ENCODE data around the gene CDK17. TPM values are rescaled to one million over a fixed set of nuclear protein-coding genes. Genes with fewer than 3 reads are reported as not detected.
A peak's percentile ranks its signal among the peaks of the same experiment; 100 is the strongest.

Gene CDK17
- total RNA-seq, 4 donors from 2014 or later = 93.5 to 105 (median 102) TPM

GRCh38 chr12:96310067-96310466, 90.2 kb downstream of the CDK17 start:
- no peak for TF ChIP-seq POLR2A (IDR thresholded peaks at IDR 0.05)
- no peak for TF ChIP-seq CTCF (IDR thresholded peaks at IDR 0.05)
- H3K27me3 ChIP-seq = no peaks in the 10 kb centered on the region
- H3K9me3 ChIP-seq = no peaks in the 10 kb centered on the region
- intact Hi-C loops (cut with DNase I; ENCODE audit: low total_unique reads) = no loop called here
- DNase-seq = no peak
- H3K4me1 ChIP-seq = no peaks in the 10 kb centered on the region
- H3K36me3 ChIP-seq = no peaks in the 10 kb centered on the region
- no peak overlapping the region for H3K4me3 ChIP-seq
- no peak overlapping the region for H3K27ac ChIP-seq

DNA sequence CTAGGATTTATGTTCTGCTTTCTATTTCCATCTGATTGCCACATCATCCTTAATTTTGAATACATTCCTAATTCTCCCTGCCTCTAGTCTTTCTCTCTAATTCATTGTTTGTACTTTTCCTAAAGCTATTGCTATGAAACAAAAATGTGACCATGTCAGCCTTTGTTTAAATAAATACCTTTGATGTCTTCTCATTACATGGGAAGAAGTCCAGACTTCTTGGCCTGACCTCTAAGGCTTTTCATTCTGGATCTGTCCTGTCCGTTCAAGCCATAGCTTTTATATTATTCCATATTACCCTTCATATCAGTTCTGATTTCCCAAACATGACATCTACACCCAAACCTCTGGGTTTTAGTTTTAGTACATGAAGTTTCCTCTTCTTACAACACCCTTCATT, 91.4 kb downstream of the CDK17 start:
- Histone ChIP-seq H3K36me3 (no peaks in the 10 kb centered on the region), H3K9me3 (no peaks in the 10 kb centered on the region), H3K27ac (peak overlapping the region in 1 of 2 donors; percentile 22), H3K4me3 (no peak overlapping the region), H3K27me3 (no peaks in the 10 kb centered on the region), H3K4me1 (no peaks in the 10 kb centered on the region)
- intact Hi-C loops (cut with DNase I; ENCODE audit: low total_unique reads) = no loop called here
- TF ChIP-seq CTCF (IDR thresholded peaks at IDR 0.05) = no peak
- no peak for TF ChIP-seq POLR2A (IDR thresholded peaks at IDR 0.05)
- no peak for DNase-seq

DNA sequence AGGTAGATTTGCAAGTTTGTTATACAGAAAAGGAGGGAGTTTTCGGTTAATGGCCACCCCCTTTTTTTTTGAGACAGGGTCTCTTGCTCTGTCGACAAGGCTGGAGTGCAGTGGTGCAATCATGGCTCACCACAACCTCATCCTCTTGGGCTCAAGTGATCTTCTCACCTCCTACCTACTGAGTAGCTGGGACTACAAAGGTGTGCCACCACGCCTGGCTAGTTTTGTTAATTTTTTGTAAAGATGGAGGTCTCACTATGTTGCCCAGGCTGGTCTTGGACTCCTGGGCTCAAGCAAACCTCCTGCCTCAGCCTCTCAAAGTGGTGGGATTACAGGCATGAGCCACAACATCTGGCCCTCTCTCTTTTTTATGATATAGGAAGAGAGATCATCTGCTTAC, 94.6 kb downstream of the CDK17 start:
- intact Hi-C loops (cut with DNase I; ENCODE audit: low total_unique reads) = no loop called here
- H3K27ac ChIP-seq = no peak overlapping the region
- no peak for DNase-seq

GRCh38 chr12:96303653-96304052, 96.6 kb downstream of the CDK17 start:
- H3K27ac ChIP-seq = peak overlapping the region in 1 of 2 donors; percentile 22
- no peaks in the 10 kb centered on the region for H3K9me3 ChIP-seq
- H3K27me3 ChIP-seq = no peaks in the 10 kb centered on the region
- no peak overlapping the region for H3K4me3 ChIP-seq
- H3K4me1 ChIP-seq = no peaks in the 10 kb centered on the region
- no peak for TF ChIP-seq POLR2A (IDR thresholded peaks at IDR 0.05)
- no peak for TF ChIP-seq CTCF (IDR thresholded peaks at IDR 0.05)
- H3K36me3 ChIP-seq = no peaks in the 10 kb centered on the region
- intact Hi-C loops (cut with DNase I; ENCODE audit: low total_unique reads) = no loop called here
- DNase-seq = no peak

More for the DNA sequence above, 94.6 kb downstream of the CDK17 start:
- Histone ChIP-seq H3K36me3 (no peaks in the 10 kb centered on the region), H3K4me3 (no peak overlapping the region), H3K9me3 (no peaks in the 10 kb centered on the region), H3K27me3 (no peaks in the 10 kb centered on the region), H3K4me1 (no peaks in the 10 kb centered on the region)
- no peak for TF ChIP-seq CTCF (IDR thresholded peaks at IDR 0.05)
- TF ChIP-seq POLR2A (IDR thresholded peaks at IDR 0.05) = no peak

DNA sequence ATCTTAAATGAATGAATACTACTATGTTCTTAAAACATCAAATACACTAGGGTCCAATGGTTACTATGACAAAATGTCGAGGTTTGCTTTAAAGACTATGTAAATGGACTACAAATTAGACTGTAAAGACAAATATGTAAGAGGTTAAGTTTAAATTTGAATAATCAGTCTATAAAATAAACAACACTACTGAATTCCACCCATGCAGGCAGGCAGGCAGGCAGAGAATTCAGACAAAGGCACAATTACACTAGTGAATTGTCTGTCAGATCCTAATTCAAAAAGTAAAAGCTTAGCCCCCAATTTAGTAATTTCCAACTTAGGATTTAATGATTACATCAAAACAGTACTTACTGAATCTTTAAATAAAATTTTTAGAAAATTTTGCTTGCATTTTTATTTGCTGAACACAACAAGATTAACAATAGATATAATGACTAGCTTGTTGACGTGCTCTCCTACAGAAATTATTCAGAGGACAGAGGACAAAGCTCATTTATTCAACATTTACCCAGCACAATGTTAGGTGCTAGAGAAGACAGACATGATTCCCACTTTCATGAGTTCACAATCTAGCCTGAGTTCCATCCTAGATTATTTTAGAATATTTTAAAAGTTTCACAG, 97.4 kb downstream of the CDK17 start:
- H3K27me3 ChIP-seq = no peaks in the 10 kb centered on the region
- DNase-seq = no peak
- intact Hi-C loops (cut with DNase I; ENCODE audit: low total_unique reads) = no loop called here
- H3K9me3 ChIP-seq = no peaks in the 10 kb centered on the region
- H3K4me3 ChIP-seq = no peak overlapping the region
- H3K36me3 ChIP-seq = no peaks in the 10 kb centered on the region
- H3K27ac ChIP-seq = peak overlapping the region in 1 of 2 donors; percentile 22
- no peak for TF ChIP-seq CTCF (IDR thresholded peaks at IDR 0.05)
- no peak for TF ChIP-seq POLR2A (IDR thresholded peaks at IDR 0.05)
- no peaks in the 10 kb centered on the region for H3K4me1 ChIP-seq

Measured in uterus (tissue), 4 donors.